ENCODE measurements around the gene FEZ2. TPM values are rescaled to one million over a fixed set of nuclear protein-coding genes. Genes with fewer than 3 reads are reported as not detected.

Gene FEZ2
- total RNA-seq (2022; extraction: Qiagen RNA extraction; ENCODE audit: low read depth): 39.4 to 52.0 TPM (median 42.6 TPM) in 5 replicates

GRCh38 chr2:36597532-36598377 is at the start of gene FEZ2:
Gene FEZ2 (minus strand): TSS chr2:36598168. CDS start chr2:36598142, 26 bp downstream.

Other genes starting within 250 kb of the FEZ2 start
- gene CRIM1, start 242.4 kb downstream of the FEZ2 start, total RNA-seq (2022; extraction: Qiagen RNA extraction; ENCODE audit: low read depth): 99.2 to 158 TPM (median 154 TPM) in 5 replicates
- gene VIT, start 98.5 kb upstream of the FEZ2 start, total RNA-seq (2022; extraction: Qiagen RNA extraction; ENCODE audit: low read depth): not detected in 5 replicates

Data from A549 treated with GW870086 at 1 μM for 4 hours (cell line).